Vagina (tissue), 2 donors: Measurements from ENCODE around the gene KNL1.

Experiments
- POLR2A ChIP-seq, 2 donors: fragments of 450-650 bp; IDR thresholded peaks; one replicate each; pipeline ENCODE4 v1.6.1; 2017; ENCODE audit warnings: antibody characterized with exemption in 2 of 2, mild to moderate bottlenecking in 2 of 2, moderate library complexity in 2 of 2
- POLR2AphosphoS5 ChIP-seq, 2 donors: sonication (generic); formaldehyde crosslinking; IDR thresholded peaks; one replicate each; pipeline ENCODE4 v1.9.0; 2017; ENCODE audit warnings: antibody characterized with exemption in 2 of 2, mild to moderate bottlenecking in 2 of 2, low read depth in 1 of 2; ENCODE audit not compliant: insufficient read depth in 1 of 2
- TF ChIP-seq, protein P1 (sequence below), 3 experiments: fragments of 450-650 bp in 2 of 3; fragments of 200-600 bp in 1 of 3; sonication (generic) in 1 of 3; IDR thresholded peaks; one replicate each; pipeline ENCODE4 v1.5.1; 2017 to 2019; ENCODE audit warnings: antibody characterized with exemption in 3 of 3, mild to moderate bottlenecking in 2 of 3, moderate library complexity in 2 of 3

DNA sequence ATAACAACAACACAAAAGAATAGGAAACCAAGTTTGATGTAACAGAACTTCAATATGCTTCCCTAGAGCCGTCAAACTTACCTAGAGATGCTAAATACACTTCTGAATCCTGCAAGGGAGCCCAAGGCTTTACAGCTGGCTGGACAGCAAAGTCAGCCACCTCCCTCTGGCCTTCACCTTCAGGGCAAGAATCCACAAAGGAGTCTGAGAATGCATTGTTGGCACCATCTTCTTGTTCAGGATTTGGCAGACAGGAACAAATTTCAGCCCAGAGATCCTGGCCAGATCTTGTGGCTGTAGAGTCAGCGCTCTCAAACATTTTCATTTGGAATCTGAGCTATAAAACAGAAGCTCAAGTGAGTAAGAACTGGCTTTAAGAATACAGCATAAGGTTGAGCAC lies 31.4 kb upstream of the KNL1 start:
- TF ChIP-seq, protein P1, sequence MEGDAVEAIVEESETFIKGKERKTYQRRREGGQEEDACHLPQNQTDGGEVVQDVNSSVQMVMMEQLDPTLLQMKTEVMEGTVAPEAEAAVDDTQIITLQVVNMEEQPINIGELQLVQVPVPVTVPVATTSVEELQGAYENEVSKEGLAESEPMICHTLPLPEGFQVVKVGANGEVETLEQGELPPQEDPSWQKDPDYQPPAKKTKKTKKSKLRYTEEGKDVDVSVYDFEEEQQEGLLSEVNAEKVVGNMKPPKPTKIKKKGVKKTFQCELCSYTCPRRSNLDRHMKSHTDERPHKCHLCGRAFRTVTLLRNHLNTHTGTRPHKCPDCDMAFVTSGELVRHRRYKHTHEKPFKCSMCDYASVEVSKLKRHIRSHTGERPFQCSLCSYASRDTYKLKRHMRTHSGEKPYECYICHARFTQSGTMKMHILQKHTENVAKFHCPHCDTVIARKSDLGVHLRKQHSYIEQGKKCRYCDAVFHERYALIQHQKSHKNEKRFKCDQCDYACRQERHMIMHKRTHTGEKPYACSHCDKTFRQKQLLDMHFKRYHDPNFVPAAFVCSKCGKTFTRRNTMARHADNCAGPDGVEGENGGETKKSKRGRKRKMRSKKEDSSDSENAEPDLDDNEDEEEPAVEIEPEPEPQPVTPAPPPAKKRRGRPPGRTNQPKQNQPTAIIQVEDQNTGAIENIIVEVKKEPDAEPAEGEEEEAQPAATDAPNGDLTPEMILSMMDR (IDR thresholded peaks at IDR 0.05), result no peak
- no peak for TF ChIP-seq POLR2AphosphoS5 (IDR thresholded peaks at IDR 0.05; ENCODE audit: insufficient read depth in 1 of 2, low read depth in 1 of 2)
- TF ChIP-seq POLR2A (IDR thresholded peaks at IDR 0.05), result no peak
